ENCODE measurements around the gene RAB4B.
"Not testable (repeated sequence)": the region's sequence is repeated elsewhere in the genome, so short reads cannot be mapped to it uniquely, and the experiment has no call there.

RAB4B gene

GRCh38 chr19:40808497-40808896 lies 30.4 kb downstream of the RAB4B start:
- H3K36me3 ChIP-seq = peaks cover 11 to 27% (median 21%) of the 10 kb centered on the region in 3 donors
- H3K9me3 ChIP-seq = no peaks in the 10 kb centered on the region
- no peak for TF ChIP-seq CTCF (IDR thresholded peaks at IDR 0.05)
- DNase-seq = no peak
- peaks cover 7 to 90% (median 75%) of the 10 kb centered on the region in 4 donors for H3K4me1 ChIP-seq
- H3K4me3 ChIP-seq = no peak overlapping the region
- no peaks in the 10 kb centered on the region for H3K27me3 ChIP-seq
- intact Hi-C loops (cut with DNase I; ENCODE audit: low total_unique reads) = loop anchor here (10.0 kb wide), 1 partner anchor 54 kb away; the partner anchor contains the start of genes ACTMAP and SNRPA
- peak overlapping the region in 1 of 2 donors; percentile 97 for H3K27ac ChIP-seq

- Histone ChIP-seq H3K27ac (peak overlapping the region; percentile 67 to 72), H3K4me3 (peak overlapping the region; percentile 51 to 57), H3K36me3 (peaks cover 11 to 26% (median 21%) of the 10 kb centered on the region in 3 donors), H3K9me3 (no peaks in the 10 kb centered on the region), H3K27me3 (no peaks in the 10 kb centered on the region), H3K4me1 (peaks cover 7 to 83% (median 64%) of the 10 kb centered on the region in 4 donors)
- DNase-seq = no peak
- TF ChIP-seq CTCF (IDR thresholded peaks at IDR 0.05) = no peak
- intact Hi-C loops (cut with DNase I; ENCODE audit: low total_unique reads) = loop anchor here (10.0 kb wide), 1 partner anchor 55 kb away; the partner anchor contains the start of genes ACTMAP and SNRPA
Measured at GRCh38 chr19:40809358-40810086, 31.5 kb downstream of the RAB4B start.

- H3K27ac ChIP-seq = peak overlapping the region; percentile 67 to 72
- intact Hi-C loops (cut with DNase I; ENCODE audit: low total_unique reads) = no loop called here
- no peak for DNase-seq
- H3K4me1 ChIP-seq = peaks cover 7 to 76% (median 58%) of the 10 kb centered on the region in 4 donors
- peaks cover 11 to 26% (median 21%) of the 10 kb centered on the region in 3 donors for H3K36me3 ChIP-seq
- H3K9me3 ChIP-seq = no peaks in the 10 kb centered on the region
- TF ChIP-seq CTCF (IDR thresholded peaks at IDR 0.05) = no peak
- H3K4me3 ChIP-seq = peak overlapping the region; percentile 51 to 57
- no peaks in the 10 kb centered on the region for H3K27me3 ChIP-seq
Measured at GRCh38 chr19:40810160-40810559, 32.1 kb downstream of the RAB4B start.

- DNase-seq = peak; percentile 81 to 94
- peak overlapping the region; percentile 51 to 57 for H3K4me3 ChIP-seq
- peak overlapping the region; percentile 67 to 72 for H3K27ac ChIP-seq
- intact Hi-C loops (cut with DNase I; ENCODE audit: low total_unique reads); H3K27me3 ChIP-seq; H3K9me3 ChIP-seq: not testable (repeated sequence)
- TF ChIP-seq CTCF (IDR thresholded peaks at IDR 0.05) = peak; percentile 13 to 31
- H3K4me1 ChIP-seq = peaks cover 7 to 70% (median 52%) of the 10 kb centered on the region in 4 donors
- H3K36me3 ChIP-seq = peaks cover 11 to 22% (median 21%) of the 10 kb centered on the region in 3 donors
Measured at GRCh38 chr19:40810649-40811408, 32.8 kb downstream of the RAB4B start.

GRCh38 chr19:40811478-40812341 lies 33.7 kb downstream of the RAB4B start:
- peak overlapping the region; percentile 51 to 57 for H3K4me3 ChIP-seq
- no peak for TF ChIP-seq CTCF (IDR thresholded peaks at IDR 0.05)
- intact Hi-C loops (cut with DNase I; ENCODE audit: low total_unique reads) = no loop called here
- DNase-seq = no peak
- H3K9me3 ChIP-seq = no peaks in the 10 kb centered on the region
- peaks cover 0 to 61% (median 43%) of the 10 kb centered on the region in 4 donors for H3K4me1 ChIP-seq
- peaks cover 11 to 22% (median 21%) of the 10 kb centered on the region in 3 donors for H3K36me3 ChIP-seq
- H3K27me3 ChIP-seq = no peaks in the 10 kb centered on the region
- peak overlapping the region; percentile 67 to 72 for H3K27ac ChIP-seq

- Histone ChIP-seq H3K27ac (peak overlapping the region in 1 of 2 donors; percentile 39), H3K4me1 (peaks cover 0 to 52% (median 36%) of the 10 kb centered on the region in 4 donors), H3K36me3 (peaks cover 11 to 20% (median 16%) of the 10 kb centered on the region in 3 donors)
- DNase-seq; H3K27me3 ChIP-seq; H3K4me3 ChIP-seq; H3K9me3 ChIP-seq; intact Hi-C loops (cut with DNase I; ENCODE audit: low total_unique reads): not testable (repeated sequence)
Measured at GRCh38 chr19:40812571-40812970, 34.5 kb downstream of the RAB4B start.
